ENCODE data around the gene RASSF9.

Gene RASSF9

GRCh38 chr12:85784096-85784720 is 52.0 kb downstream of the RASSF9 start:
- no peak for DNase-seq (ENCODE audit: low spot score)
- Histone ChIP-seq H3K27ac (no peak overlapping the region), H3K4me3 (no peak overlapping the region)
- no peak for TF ChIP-seq CTCF (IDR thresholded peaks at IDR 0.05)

GRCh38 chr12:85782711-85783110 is 53.5 kb downstream of the RASSF9 start:
- DNase-seq (ENCODE audit: low spot score): no peak
- TF ChIP-seq CTCF (IDR thresholded peaks at IDR 0.05): no peak
- no peak overlapping the region for H3K27ac ChIP-seq
- no peak overlapping the region for H3K4me3 ChIP-seq

- H3K4me3 ChIP-seq: no peak overlapping the region
- no peak for TF ChIP-seq CTCF (IDR thresholded peaks at IDR 0.05)
- DNase-seq (ENCODE audit: low spot score): no peak
These were observed 54.4 kb downstream of the RASSF9 start for GRCh38 chr12:85781766-85782165.

GRCh38 chr12:85779768-85780167 is 56.4 kb downstream of the RASSF9 start:
- TF ChIP-seq CTCF (IDR thresholded peaks at IDR 0.05): no peak
- Histone ChIP-seq H3K4me3 (no peak overlapping the region), H3K27ac (no peak overlapping the region)
- DNase-seq (ENCODE audit: low spot score): no peak

More at GRCh38 chr12:85781766-85782165, 54.4 kb downstream of the RASSF9 start:
- no peak overlapping the region for H3K27ac ChIP-seq

GRCh38 chr12:85775091-85775490 is 61.1 kb downstream of the RASSF9 start:
- no peak for DNase-seq (ENCODE audit: low spot score)
- no peak for TF ChIP-seq CTCF (IDR thresholded peaks at IDR 0.05)
- no peak overlapping the region for H3K27ac ChIP-seq
- no peak overlapping the region for H3K4me3 ChIP-seq

- Histone ChIP-seq H3K27ac (no peak overlapping the region), H3K4me3 (no peak overlapping the region)
- DNase-seq (ENCODE audit: low spot score): no peak
- no peak for TF ChIP-seq CTCF (IDR thresholded peaks at IDR 0.05)
These were observed 70.7 kb downstream of the RASSF9 start for GRCh38 chr12:85765453-85765869.

- no peak for DNase-seq (ENCODE audit: low spot score)
These were observed 76.6 kb downstream of the RASSF9 start for GRCh38 chr12:85759623-85760022.

More at GRCh38 chr12:85759623-85760022, 76.6 kb downstream of the RASSF9 start:
- no peak for TF ChIP-seq CTCF (IDR thresholded peaks at IDR 0.05)
- no peak overlapping the region for H3K4me3 ChIP-seq
- H3K27ac ChIP-seq: no peak overlapping the region

All from coronary artery (tissue), 2 donors.